Measurements from ENCODE around the gene PDGFA. TPM values are rescaled to one million over a fixed set of nuclear protein-coding genes. Genes with fewer than 3 reads are reported as not detected.

The PDGFA gene
- total RNA-seq, 1 donor from 2014 or later: 65.6 TPM

DNA sequence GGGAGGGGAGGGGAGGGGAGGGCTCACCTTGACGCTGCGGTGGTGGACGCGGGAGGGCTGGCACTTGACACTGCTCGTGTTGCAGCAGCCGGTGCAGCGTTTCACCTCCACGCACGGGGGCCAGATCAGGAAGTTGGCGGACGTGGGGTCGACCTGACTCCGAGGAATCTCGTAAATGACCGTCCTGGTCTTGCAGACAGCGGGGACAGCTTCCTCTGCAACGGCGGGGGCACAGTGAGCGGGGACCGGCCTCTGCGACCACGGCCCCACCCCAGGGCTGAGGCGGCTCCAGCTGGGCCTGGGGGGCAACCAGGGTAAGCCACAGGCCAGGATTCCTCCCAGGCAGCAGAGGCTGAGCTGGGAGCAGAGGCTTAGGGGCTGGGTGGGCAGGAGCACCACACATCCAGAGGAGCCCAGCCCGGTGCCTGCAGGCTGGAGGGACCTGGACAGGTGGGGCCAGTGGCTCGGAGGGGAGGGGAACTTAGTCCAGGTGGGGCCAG is 8.8 kb downstream of the PDGFA start:
- H3K4me3 ChIP-seq (ENCODE audit: low read depth, low read length): no peak overlapping the region
- no peak for DNase-seq (ENCODE audit: low read depth)
- H3K36me3 ChIP-seq (ENCODE audit: control insufficient read depth, insufficient read depth, low read length): no peaks in the 10 kb centered on the region
- TF ChIP-seq, protein P1, sequence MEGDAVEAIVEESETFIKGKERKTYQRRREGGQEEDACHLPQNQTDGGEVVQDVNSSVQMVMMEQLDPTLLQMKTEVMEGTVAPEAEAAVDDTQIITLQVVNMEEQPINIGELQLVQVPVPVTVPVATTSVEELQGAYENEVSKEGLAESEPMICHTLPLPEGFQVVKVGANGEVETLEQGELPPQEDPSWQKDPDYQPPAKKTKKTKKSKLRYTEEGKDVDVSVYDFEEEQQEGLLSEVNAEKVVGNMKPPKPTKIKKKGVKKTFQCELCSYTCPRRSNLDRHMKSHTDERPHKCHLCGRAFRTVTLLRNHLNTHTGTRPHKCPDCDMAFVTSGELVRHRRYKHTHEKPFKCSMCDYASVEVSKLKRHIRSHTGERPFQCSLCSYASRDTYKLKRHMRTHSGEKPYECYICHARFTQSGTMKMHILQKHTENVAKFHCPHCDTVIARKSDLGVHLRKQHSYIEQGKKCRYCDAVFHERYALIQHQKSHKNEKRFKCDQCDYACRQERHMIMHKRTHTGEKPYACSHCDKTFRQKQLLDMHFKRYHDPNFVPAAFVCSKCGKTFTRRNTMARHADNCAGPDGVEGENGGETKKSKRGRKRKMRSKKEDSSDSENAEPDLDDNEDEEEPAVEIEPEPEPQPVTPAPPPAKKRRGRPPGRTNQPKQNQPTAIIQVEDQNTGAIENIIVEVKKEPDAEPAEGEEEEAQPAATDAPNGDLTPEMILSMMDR (IDR thresholded peaks at IDR 0.05; ENCODE audit: insufficient read depth, low read length, poor library complexity, severe bottlenecking): no peak
- H3K27me3 ChIP-seq (ENCODE audit: control insufficient read depth, insufficient read depth, low read length): no peaks in the 10 kb centered on the region

DNA sequence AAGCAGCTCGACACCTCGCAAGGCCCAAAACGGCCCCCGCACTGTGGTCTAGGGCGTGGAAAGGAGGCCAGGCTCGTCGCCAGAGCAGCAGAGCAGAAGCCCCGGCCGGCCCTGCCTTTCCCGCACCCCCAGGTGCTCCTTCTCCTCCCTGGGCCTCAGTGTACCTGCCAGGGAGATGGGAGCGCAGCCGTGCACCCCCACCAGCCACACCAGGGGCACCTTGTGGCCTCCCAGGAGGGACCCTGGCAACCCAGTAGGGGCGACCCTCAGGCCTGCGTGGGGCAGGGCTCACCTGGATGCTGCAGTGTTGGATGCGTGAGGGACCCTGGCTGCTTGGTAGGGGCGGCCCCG is 9.5 kb downstream of the PDGFA start:
- H3K36me3 ChIP-seq (ENCODE audit: control insufficient read depth, insufficient read depth, low read length): no peaks in the 10 kb centered on the region
- H3K27me3 ChIP-seq (ENCODE audit: control insufficient read depth, insufficient read depth, low read length): no peaks in the 10 kb centered on the region
- TF ChIP-seq, protein P1 (IDR thresholded peaks at IDR 0.05; ENCODE audit: insufficient read depth, low read length, poor library complexity, severe bottlenecking): no peak
- no peak for DNase-seq (ENCODE audit: low read depth)
- no peak overlapping the region for H3K4me3 ChIP-seq (ENCODE audit: low read depth, low read length)

DNA sequence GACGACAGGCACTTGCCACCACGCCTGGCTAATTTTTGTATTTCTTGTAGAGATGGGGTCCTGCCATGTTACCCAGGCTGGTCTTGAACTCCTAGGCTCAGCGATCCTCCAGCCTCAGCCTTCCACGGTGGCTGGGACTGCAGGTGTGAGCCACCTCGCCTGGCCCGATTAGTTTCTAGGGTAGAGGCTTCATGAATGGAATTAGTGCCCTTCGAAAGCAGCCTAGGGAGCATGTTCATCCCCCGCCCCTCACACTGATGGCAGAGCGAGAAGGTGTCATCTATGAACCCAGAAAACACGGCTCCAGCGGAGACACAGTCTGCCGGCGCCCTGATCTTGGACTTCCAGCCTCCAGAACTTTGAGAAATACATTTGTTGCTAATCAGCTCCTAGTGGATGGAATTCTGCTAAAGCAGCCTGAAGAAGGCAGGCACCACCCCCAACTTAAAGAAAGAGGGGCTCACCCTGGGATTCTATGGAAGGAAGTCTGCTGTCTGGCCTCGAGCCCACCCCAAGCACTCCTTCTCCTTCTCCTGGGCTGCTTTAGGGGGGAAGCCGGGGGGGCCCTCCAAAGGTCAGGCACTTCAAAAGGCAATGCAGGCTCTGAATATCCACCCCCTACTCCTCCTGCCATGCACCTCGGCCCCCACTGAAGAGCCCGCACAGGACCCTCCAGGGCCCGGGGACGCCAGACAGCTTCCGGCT is 10.1 kb downstream of the PDGFA start:
- Histone ChIP-seq H3K4me3 (ENCODE audit: low read depth, low read length) (no peak overlapping the region), H3K36me3 (ENCODE audit: control insufficient read depth, insufficient read depth, low read length) (no peaks in the 10 kb centered on the region), H3K27me3 (ENCODE audit: control insufficient read depth, insufficient read depth, low read length) (no peaks in the 10 kb centered on the region)
- TF ChIP-seq, protein P1 (IDR thresholded peaks at IDR 0.05; ENCODE audit: insufficient read depth, low read length, poor library complexity, severe bottlenecking): no peak
- no peak for DNase-seq (ENCODE audit: low read depth)

DNA sequence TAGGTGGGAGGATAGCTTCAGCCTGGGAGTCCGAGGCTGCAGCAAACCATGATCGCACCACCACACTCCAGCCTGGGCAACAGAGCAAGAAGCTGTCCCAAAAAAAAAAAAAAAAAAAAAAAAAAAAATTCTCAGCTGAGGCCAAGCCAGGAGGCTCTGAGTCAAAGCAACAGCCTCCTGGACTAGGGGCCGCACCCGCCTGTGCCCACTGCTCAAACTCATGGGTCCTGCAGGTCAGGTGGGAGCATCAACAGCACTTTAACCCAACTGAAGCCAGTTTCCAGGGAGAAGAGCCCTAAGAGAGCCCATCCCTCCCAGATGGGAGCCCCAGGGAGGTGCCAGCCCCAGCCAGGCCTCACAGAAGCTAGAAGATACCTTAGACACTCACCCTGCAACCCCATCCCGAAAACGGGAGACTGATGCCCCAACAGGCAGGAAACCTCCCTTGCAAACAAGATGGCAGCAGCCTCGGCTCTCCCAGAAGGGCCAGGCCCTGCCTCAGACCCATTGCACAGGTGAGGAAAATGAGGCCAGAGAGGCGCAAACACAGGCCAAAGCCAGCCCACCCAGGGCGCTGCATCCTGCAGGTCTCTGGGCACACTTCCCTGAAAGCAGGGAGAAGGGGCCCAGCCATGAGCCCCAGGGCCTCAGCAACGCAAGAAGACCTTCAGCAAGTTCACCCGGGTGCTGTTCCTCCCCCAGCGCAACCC is 11.0 kb downstream of the PDGFA start:
- TF ChIP-seq, protein P1 (IDR thresholded peaks at IDR 0.05; ENCODE audit: insufficient read depth, low read length, poor library complexity, severe bottlenecking): no peak
- no peak overlapping the region for H3K4me3 ChIP-seq (ENCODE audit: low read depth, low read length)
- no peaks in the 10 kb centered on the region for H3K27me3 ChIP-seq (ENCODE audit: control insufficient read depth, insufficient read depth, low read length)
- no peak for DNase-seq (ENCODE audit: low read depth)
- H3K36me3 ChIP-seq (ENCODE audit: control insufficient read depth, insufficient read depth, low read length): no peaks in the 10 kb centered on the region

DNA sequence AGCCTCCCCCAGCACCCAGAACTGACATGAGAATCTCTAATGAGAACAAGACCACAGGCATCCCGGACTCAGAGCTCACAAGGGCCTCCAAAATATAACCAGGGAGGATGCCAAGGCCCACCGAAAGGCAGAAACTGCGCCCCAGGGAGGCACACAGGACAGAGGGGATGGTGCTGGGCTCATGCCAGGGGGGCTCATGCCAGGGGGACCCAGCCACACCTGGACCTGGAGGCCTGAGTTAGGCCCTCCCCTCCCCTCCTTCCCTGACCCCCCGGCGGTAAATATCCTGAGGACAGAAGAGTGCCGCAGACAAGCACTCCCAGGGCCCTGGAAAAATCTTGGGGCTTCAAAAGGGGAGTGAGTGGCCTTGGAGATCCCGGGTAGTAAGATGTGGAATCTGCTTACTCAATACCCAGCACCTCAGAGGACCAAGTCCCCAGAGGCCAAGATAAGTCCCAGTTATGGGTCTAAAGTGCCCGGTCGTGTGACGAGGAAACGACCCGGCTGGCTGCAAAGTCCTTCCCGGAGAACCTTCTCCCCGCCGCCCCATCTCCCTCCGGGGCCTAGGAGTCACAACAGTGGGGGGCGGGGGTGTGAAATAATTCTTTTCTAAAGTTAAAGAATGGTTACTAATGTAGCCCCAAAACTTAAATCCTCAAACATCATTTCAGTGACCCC is 11.9 kb downstream of the PDGFA start:
- Histone ChIP-seq H3K36me3 (ENCODE audit: control insufficient read depth, insufficient read depth, low read length) (no peaks in the 10 kb centered on the region), H3K4me3 (ENCODE audit: low read depth, low read length) (no peak overlapping the region), H3K27me3 (ENCODE audit: control insufficient read depth, insufficient read depth, low read length) (no peaks in the 10 kb centered on the region)
- TF ChIP-seq, protein P1 (IDR thresholded peaks at IDR 0.05; ENCODE audit: insufficient read depth, low read length, poor library complexity, severe bottlenecking): no peak
- no peak for DNase-seq (ENCODE audit: low read depth)
